ENCODE results near the gene ADAMTSL5. TPM values are rescaled to one million over a fixed set of nuclear protein-coding genes. Genes with fewer than 3 reads are reported as not detected.

Gene ADAMTSL5
- total and polyA plus RNA-seq, 2 of the 13 experiments (the other 11 are each of a cell fraction or from before 2014, with no cell fraction given): 0.60 to 2.7 TPM

DNA sequence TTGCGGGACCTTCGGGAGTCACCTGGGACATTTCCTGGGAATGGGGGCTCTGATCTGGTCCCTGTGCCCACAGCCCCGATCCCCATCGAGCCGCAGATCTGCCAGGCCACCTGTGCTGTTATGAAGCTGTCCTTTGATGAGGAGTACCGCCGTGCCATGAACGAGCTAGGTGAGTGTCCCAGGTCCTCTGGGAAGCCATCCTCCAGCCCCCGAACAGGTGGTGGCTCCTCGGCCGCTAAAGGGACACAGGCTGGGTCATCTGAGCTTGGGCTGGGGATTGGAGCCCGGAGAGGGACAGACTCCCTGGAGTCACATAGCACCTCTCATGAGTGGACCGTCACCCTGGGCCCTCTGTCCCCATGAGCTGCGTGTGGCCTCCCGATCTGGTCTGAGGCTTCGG is 54.9 kb downstream of the ADAMTSL5 start (continued):
- TF ChIP-seq, protein P1, sequence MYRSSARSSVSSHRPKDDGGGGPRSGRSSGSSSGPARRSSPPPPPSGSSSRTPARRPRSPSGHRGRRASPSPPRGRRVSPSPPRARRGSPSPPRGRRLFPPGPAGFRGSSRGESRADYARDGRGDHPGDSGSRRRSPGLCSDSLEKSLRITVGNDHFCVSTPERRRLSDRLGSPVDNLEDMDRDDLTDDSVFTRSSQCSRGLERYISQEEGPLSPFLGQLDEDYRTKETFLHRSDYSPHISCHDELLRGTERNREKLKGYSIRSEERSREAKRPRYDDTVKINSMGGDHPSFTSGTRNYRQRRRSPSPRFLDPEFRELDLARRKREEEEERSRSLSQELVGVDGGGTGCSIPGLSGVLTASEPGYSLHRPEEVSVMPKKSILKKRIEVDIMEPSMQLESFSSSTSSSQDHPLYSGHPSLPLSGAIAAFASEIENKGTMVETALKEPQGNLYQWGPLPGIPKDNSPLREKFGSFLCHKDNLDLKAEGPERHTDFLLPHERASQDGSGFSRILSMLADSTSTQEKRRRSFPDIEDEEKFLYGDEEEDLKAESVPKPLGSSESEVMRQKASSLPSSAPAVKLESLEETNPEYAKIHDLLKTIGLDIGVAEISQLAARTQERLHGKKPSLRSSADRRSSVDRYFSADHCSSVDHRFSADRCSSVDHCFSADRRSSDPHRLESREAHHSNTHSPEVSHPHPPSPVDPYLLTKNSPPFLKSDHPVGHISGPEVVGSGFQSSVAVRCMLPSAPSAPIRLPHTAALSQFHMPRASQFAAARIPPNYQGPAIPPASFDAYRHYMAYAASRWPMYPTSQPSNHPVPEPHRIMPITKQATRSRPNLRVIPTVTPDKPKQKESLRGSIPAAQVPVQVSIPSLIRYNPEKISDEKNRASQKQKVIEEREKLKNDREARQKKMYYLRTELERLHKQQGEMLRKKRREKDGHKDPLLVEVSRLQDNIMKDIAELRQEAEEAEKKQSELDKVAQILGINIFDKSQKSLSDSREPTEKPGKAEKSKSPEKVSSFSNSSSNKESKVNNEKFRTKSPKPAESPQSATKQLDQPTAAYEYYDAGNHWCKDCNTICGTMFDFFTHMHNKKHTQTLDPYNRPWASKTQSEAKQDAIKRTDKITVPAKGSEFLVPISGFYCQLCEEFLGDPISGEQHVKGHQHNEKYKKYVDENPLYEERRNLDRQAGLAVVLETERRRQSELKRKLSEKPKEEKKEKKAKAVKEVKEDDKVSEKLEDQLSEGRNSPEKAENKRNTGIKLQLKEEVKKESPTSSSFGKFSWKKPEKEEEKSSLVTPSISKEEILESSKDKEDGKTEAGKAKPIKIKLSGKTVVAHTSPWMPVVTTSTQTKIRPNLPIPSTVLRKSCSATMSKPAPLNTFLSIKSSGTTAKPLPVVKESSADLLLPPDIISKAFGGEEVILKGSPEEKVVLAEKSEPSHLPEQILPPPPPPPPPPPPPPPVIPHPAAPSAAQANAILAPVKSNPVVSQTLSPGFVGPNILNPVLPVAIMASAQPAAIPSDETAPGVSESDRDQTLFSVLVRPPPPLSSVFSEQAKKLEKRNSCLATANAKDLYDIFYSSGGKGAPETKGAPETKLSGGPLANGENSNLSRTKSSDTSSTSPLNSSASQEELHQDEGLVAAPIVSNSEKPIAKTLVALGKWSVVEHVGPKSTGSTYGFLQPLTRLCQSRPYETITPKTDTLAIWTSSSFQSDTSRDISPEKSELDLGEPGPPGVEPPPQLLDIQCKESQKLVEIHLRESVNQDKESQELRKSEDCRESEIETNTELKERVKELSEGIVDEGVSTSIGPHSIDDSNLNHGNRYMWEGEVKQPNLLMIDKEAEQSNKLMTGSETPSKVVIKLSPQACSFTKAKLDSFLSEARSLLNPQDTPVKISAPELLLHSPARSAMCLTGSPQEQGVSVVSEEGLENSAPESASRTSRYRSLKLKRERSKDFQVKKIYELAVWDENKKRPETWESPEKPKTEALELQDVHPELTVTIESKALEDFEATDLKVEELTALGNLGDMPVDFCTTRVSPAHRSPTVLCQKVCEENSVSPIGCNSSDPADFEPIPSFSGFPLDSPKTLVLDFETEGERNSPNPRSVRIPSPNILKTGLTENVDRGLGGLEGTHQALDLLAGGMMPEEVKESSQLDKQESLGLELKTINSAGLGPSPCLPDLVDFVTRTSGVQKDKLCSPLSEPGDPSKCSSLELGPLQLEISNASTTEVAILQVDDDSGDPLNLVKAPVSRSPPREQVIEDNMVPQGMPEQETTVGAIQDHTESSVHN (CRISPR knock-in tag; IDR thresholded peaks at IDR 0.05): no peak
- TF ChIP-seq ZNF326 (CRISPR knock-in tag; IDR thresholded peaks at IDR 0.05; ENCODE audit: borderline replicate concordance) (0 out of 2 replicates have a peak, but pooled peaks have one; percentile 29), KLF13 (CRISPR knock-in tag; IDR thresholded peaks at IDR 0.05) (no peak), ELF3 (CRISPR knock-in tag; IDR thresholded peaks at IDR 0.05) (no peak), ZNF496 (CRISPR knock-in tag; IDR thresholded peaks at IDR 0.05; ENCODE audit: insufficient replicate concordance) (no peak), FOXJ3 (CRISPR knock-in tag; IDR thresholded peaks at IDR 0.05; ENCODE audit: borderline replicate concordance) (no peak), ZNF720 (CRISPR knock-in tag; IDR thresholded peaks at IDR 0.05) (no peak), RBM39 (IDR thresholded peaks at IDR 0.05; ENCODE audit: low read depth, low read length, poor library complexity, severe bottlenecking) (no peak), ZNF317 (CRISPR knock-in tag; IDR thresholded peaks at IDR 0.05) (no peak), ZNF670 (CRISPR knock-in tag; IDR thresholded peaks at IDR 0.05; ENCODE audit: borderline replicate concordance) (no peak), NFYB (CRISPR knock-in tag; IDR thresholded peaks at IDR 0.05) (no peak), ARID2 (CRISPR knock-in tag; IDR thresholded peaks at IDR 0.05; ENCODE audit: borderline replicate concordance) (no peak), RFX1 (IDR thresholded peaks at IDR 0.05) (no peak), AGO2 (optimal IDR thresholded peaks at IDR 0.05; ENCODE audit: low read depth, low read length) (peak; percentile 59)
- TF ChIP-seq, protein P2, sequence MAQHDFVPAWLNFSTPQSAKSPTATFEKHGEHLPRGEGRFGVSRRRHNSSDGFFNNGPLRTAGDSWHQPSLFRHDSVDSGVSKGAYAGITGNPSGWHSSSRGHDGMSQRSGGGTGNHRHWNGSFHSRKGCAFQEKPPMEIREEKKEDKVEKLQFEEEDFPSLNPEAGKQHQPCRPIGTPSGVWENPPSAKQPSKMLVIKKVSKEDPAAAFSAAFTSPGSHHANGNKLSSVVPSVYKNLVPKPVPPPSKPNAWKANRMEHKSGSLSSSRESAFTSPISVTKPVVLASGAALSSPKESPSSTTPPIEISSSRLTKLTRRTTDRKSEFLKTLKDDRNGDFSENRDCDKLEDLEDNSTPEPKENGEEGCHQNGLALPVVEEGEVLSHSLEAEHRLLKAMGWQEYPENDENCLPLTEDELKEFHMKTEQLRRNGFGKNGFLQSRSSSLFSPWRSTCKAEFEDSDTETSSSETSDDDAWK (CRISPR knock-in tag; IDR thresholded peaks at IDR 0.05): no peak
- TF ChIP-seq, protein P3, sequence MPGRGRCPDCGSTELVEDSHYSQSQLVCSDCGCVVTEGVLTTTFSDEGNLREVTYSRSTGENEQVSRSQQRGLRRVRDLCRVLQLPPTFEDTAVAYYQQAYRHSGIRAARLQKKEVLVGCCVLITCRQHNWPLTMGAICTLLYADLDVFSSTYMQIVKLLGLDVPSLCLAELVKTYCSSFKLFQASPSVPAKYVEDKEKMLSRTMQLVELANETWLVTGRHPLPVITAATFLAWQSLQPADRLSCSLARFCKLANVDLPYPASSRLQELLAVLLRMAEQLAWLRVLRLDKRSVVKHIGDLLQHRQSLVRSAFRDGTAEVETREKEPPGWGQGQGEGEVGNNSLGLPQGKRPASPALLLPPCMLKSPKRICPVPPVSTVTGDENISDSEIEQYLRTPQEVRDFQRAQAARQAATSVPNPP (CRISPR knock-in tag; IDR thresholded peaks at IDR 0.05): no peak

Data from HepG2 (cell line).